ENCODE measurements around the gene SDR42E2.
A peak's percentile ranks its signal among the peaks of the same experiment; 100 is the strongest.
"Not testable (repeated sequence)": the region's sequence is repeated elsewhere in the genome, so short reads cannot be mapped to it uniquely, and the experiment has no call there.

The SDR42E2 gene

DNA sequence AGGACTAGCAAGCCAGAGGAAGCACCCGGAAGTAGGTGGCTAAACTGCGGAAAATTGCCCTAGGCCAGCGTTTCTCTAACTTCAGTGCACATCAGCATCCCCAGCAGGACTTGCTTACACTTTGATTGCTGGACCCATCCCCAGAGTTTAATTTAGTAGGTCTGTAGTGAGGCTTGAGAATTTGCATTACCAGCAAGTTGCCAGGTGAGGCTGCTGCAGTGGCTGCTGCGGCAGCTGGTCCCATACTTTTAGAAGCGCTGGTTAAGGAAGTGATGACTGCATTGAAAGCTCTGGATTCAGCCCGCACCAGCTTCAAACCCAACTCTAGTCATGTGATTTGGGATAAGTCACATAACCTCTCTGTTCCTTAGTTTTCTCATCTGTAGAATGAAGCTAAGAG lies 48.0 kb downstream of the SDR42E2 start:
- no peak for DNase-seq (ENCODE audit: low read depth in 2 of 3, low spot score in 1 of 3)

DNA sequence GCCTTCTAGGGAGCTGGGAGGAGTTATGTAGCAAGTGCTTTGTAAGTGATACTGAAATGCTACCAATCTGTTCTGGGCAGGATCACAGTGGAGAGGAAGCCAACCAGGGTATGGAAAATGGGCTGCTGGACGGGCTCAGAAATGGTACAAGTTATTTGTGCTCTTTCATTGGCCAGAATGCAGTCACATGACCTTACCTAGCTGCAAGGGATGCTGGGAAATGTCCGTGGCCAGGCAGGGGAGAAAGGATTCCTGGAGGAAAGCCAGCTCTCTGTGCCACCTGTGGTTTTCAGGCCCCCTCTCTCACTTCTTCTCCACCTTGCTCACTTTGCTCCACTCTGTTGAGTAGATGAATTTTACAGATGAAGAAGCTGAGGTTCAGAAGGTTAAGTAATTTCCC lies 48.5 kb downstream of the SDR42E2 start:
- DNase-seq (ENCODE audit: low read depth in 2 of 3, low spot score in 1 of 3) = no peak

DNA sequence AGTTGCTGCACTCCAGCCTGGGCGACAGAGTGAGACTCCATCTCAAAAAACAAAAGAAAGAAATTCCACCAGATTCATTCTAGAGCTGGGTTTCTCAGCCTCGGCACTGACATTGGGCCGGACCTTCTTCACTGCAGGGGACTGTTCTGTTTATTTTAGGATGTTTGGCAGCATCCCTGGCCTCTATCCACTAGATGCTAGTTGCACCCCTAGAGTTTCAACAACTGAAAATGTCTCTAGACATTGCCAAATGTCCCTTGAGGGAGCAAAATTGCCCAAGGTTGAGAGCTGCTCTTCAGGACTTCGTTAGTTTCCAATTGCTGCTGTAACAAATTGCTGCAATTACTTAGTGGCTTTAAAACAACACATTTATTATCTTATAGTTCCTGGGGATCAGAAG lies 50.9 kb downstream of the SDR42E2 start:
- DNase-seq (ENCODE audit: low read depth in 2 of 3, low spot score in 1 of 3) = no peak

DNA sequence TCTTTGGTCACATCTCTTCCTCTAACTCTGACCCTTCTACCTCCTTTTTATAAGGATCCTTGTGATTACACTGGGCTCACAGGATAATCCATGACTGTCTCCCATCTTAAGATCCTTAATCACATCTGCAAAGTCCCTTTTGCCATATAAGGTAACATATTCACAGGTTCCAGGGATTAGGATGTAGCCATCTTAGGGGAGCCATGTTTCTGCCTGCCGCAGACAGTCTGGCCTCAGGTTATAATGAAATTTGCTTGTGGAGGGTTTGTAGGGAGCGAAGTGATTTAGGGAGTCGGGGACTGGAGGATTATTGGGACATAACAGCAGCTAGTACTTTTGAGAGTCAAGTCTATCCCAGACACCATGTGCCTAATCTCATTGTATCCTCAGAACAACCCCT lies 51.5 kb downstream of the SDR42E2 start:
- no peak for DNase-seq (ENCODE audit: low read depth in 2 of 3, low spot score in 1 of 3)

DNA sequence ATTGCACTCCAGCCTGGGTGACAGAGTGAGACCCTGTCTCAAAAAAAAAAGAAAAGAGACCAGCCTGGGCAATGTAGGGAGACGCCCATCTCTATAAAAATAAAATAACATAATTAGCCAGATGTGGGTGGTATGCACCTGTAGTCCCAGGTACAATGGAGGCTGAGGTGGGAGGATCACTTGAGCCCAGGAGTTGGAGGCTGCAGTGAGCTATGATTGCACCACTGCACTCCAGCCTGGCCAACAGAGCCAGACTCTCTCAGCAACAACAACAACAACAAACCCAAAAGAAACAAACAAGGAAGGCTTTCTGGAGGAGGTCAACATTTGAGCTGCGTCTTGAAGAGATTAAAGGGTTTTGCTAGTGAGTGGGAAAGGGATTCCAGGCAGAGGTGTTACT lies 52.1 kb downstream of the SDR42E2 start:
- no peak for DNase-seq (ENCODE audit: low read depth in 2 of 3, low spot score in 1 of 3)

- no peak for DNase-seq (ENCODE audit: low read depth in 2 of 3, low spot score in 1 of 3)
Observed at GRCh38 chr16:22214889-22215288, 52.6 kb downstream of the SDR42E2 start.

- DNase-seq (ENCODE audit: low read depth in 2 of 3, low spot score in 1 of 3) = no peak
Observed at GRCh38 chr16:22216191-22216831, 54.0 kb downstream of the SDR42E2 start.

- not testable (repeated sequence) for DNase-seq (ENCODE audit: low read depth in 2 of 3, low spot score in 1 of 3)
Observed at GRCh38 chr16:22216832-22217225, 54.5 kb downstream of the SDR42E2 start.

DNA sequence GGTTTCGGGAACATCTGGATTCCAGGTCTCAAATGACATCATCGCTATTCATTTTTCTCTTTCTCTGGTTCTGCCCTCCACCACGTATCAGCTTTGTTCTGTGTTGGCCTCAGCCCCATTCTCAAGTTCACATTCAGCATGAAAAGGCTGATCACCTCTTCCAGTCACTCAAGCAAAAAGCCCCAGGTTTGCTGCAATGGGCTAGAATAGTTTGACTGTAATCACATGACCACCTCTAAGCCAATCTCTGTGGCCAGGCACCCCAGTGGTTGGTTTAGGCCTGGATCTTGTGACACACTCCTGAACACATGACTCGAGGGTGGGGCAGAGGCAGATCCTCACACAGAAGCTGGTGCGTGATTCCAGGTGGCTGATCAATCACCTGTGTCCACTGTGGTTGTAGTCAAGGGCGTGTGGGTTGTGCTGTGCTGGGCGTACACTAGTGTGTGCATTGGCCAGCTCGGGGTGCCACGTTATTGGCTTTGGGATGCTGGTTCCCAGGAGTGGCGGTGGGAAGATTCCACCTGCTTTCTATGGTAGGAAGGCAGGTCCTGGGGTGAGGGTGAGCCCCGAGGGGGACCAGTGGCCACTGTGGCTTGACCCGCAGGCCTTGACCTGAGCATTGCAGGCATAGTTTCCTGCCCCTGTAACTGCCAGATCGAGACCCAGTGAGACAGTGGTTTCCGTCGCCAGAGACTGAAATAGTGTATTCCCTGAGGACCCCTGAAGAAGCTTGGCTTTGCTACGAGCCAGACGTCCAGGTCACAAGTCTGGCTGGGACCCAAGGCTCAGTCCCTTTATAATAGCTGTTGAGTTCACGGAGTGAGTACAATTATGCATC lies 55.8 kb downstream of the SDR42E2 start:
- DNase-seq (ENCODE audit: low read depth in 2 of 3, low spot score in 1 of 3) = no peak

- no peak for DNase-seq (ENCODE audit: low read depth in 2 of 3, low spot score in 1 of 3)
Observed at GRCh38 chr16:22219389-22220068, 57.2 kb downstream of the SDR42E2 start.

DNA sequence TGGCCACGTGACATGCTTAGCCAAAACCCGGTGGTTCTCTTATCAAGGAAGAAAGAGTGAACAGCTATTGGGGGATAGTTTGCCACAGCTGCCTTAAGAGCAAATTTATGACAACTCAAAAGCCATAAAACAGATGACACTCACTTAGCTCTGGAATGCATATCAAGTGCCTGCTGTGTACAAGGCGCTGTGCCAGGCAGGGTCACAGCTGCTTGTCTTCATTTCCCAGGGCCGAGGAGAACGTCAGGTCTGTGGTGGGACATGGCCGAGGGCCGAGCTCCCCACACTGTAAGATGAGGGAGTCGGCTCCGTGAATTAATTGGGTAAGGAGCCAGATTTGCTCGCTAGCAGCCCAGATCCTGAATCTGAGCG lies 57.7 kb downstream of the SDR42E2 start:
- DNase-seq (ENCODE audit: low read depth in 2 of 3, low spot score in 1 of 3) = no peak

- DNase-seq (ENCODE audit: low read depth in 2 of 3, low spot score in 1 of 3) = no peak
Observed at GRCh38 chr16:22220714-22221113, 58.4 kb downstream of the SDR42E2 start.

- no peak for DNase-seq (ENCODE audit: low read depth in 2 of 3, low spot score in 1 of 3)
Observed at GRCh38 chr16:22222006-22222405, 59.7 kb downstream of the SDR42E2 start.

GRCh38 chr16:22222998-22223397 lies 60.7 kb downstream of the SDR42E2 start:
- no peak for DNase-seq (ENCODE audit: low read depth in 2 of 3, low spot score in 1 of 3)

GRCh38 chr16:22225060-22225459 lies 62.8 kb downstream of the SDR42E2 start:
- no peak for DNase-seq (ENCODE audit: low read depth in 2 of 3, low spot score in 1 of 3)

DNA sequence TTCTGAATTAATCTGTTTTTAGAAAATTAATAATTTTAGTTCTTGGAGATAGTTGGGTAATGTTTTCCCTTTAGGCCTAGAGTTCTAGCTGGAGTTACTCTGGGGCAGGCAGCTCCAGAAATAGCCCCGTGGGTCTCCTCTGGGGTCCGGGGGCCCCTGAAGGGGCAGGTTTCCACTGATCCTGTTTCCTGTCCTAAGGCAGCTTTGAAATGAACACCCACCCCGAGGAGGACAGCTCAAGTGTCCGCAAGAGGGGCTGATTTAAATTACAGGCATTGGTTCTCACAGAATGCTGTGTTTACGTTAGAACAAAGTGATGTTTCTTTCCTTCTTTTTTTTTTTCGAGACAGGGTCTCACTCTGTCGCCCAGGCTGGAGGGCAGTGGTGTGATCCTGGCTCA lies 67.6 kb downstream of the SDR42E2 start:
- no peak for DNase-seq (ENCODE audit: low read depth in 2 of 3, low spot score in 1 of 3)

DNA sequence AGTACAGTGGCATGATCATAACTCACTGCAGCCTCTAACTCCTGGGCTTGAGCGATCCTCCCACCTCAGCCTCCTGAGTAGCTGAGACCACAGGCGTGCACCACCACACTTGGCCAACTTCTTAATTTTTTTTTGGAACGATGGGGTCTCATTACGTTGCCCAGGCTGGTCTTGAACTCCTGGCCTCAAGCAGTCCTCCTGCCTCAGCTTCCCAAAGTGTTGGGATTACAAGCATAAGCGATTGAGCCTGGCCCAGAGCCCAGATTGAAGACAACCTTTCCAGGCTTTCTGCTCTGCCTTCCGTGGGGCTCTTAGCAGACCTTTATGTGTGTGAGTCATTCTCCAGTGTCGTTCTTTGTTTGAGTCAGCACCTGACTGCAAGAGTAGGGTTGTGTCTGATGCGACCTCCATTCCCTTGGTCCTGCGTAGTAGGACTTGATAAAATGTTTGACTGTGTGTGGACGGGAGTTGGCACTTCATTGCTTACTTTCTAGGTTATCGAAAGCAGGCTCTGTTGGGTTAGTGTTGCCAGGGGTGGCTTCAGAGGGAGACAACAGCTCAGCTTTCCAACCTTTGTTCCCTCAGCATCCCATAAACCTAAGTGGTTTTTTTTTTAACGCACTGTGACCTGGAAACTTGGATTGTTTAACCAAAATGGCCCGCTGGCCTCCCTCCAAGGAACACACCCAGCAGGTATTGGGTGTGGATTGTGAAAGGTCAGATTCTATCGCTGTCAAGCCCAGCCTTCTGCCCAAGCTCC lies 70.2 kb downstream of the SDR42E2 start:
- DNase-seq (ENCODE audit: low read depth in 2 of 3, low spot score in 1 of 3) = peak; percentile 7 to 37 (median 20)

- DNase-seq (ENCODE audit: low read depth in 2 of 3, low spot score in 1 of 3) = no peak
Observed at GRCh38 chr16:22233037-22233372, 70.7 kb downstream of the SDR42E2 start.

- DNase-seq (ENCODE audit: low read depth in 2 of 3, low spot score in 1 of 3) = no peak
Observed at GRCh38 chr16:22235839-22236745, 73.8 kb downstream of the SDR42E2 start.

GRCh38 chr16:22239131-22239805 lies 77.0 kb downstream of the SDR42E2 start:
- DNase-seq (ENCODE audit: low read depth in 2 of 3, low spot score in 1 of 3) = no peak

Data from stimulated activated CD4-positive, alpha-beta T cell treated with anti-CD3 and anti-CD28 coated beads, Interleukin-12 subunit alpha, Interleukin-12 subunit beta, amount 100 ng/mL, for 48 hours (primary cell).